CD14-positive monocyte (primary cell): ENCODE measurements around the gene PCARE. TPM values are rescaled to one million over a fixed set of nuclear protein-coding genes. Genes with fewer than 3 reads are reported as not detected.

Experiments used
- DNase-seq, 3 donors: peaks; one replicate each; pipeline ENCODE4 v3.0.0-alpha.2; 2011 to 2022
- H2AFZ ChIP-seq: 2 replicates; pipeline ENCODE4 v1.6.0; 2012; ENCODE audit warnings: mild to moderate bottlenecking, low read depth, low read length, inconsistent platforms; ENCODE audit not compliant: insufficient read depth, poor library complexity, severe bottlenecking
- H3K27ac ChIP-seq, 2 donors: 1 replicate in 1 of 2; 2 replicates in 1 of 2; pipeline ENCODE4 v1.5.1; 2012 to 2013; ENCODE audit warnings: low read length in 2 of 2, control low read depth in 1 of 2, inconsistent platforms in 1 of 2, low read depth in 1 of 2, mild to moderate bottlenecking in 1 of 2
- H3K27me3 ChIP-seq, 2 donors: one replicate each; pipeline versions ENCODE4 v1.6.0 to v1.6.1; 2011 to 2013; ENCODE audit warnings: low read length in 2 of 2; ENCODE audit not compliant: control insufficient read depth in 2 of 2, insufficient read depth in 2 of 2
- H3K36me3 ChIP-seq, 2 donors: replicated peaks in 1 of 2; 1 replicate in 1 of 2; 2 replicates in 1 of 2; pipeline versions ENCODE4 v1.5.1 to v1.6.1; 2012 to 2013; ENCODE audit warnings: low read length in 2 of 2, control low read depth in 1 of 2, inconsistent platforms in 1 of 2, mild to moderate bottlenecking in 1 of 2; ENCODE audit not compliant: insufficient read depth in 2 of 2, control insufficient read depth in 1 of 2
- H3K4me1 ChIP-seq, 2 donors: 1 replicate in 1 of 2; 2 replicates in 1 of 2; pipeline versions ENCODE4 v1.5.1 to v1.6.1; 2012 to 2013; ENCODE audit warnings: low read length in 2 of 2, control low read depth in 1 of 2, inconsistent platforms in 1 of 2, mild to moderate bottlenecking in 1 of 2, moderate library complexity in 1 of 2; ENCODE audit not compliant: insufficient read depth in 2 of 2, control insufficient read depth in 1 of 2
- H3K4me2 ChIP-seq: replicated peaks from 2 replicates; pipeline ENCODE3; 2012; ENCODE audit warnings: low read length, moderate library complexity, mild to moderate bottlenecking; ENCODE audit not compliant: poor library complexity, severe bottlenecking; ENCODE audit errors: extremely low read depth
- H3K4me3 ChIP-seq, 3 experiments: fragments of 200-600 bp in 1 of 3; sonication (generic) in 1 of 3; replicated peaks in 1 of 3; 1 replicate in 2 of 3; 2 replicates in 1 of 3; pipeline ENCODE4 v1.5.1; 2011 to 2013; ENCODE audit warnings: low read length in 3 of 3, mild to moderate bottlenecking in 3 of 3, control low read depth in 2 of 3, low read depth in 2 of 3, inconsistent platforms in 1 of 3, moderate library complexity in 1 of 3
- H3K79me2 ChIP-seq: 2 replicates; pipeline ENCODE4 v1.6.0; 2012; ENCODE audit warnings: mild to moderate bottlenecking, control low read depth, inconsistent platforms, low read length, moderate library complexity; ENCODE audit not compliant: insufficient read depth
- H3K9ac ChIP-seq: 2 replicates; pipeline ENCODE4 v1.6.0; 2017; ENCODE audit warnings: low read length, mild to moderate bottlenecking; ENCODE audit not compliant: insufficient read depth, poor library complexity, severe bottlenecking
- H3K9me3 ChIP-seq, 2 donors: replicated peaks in 1 of 2; 1 replicate in 1 of 2; 2 replicates in 1 of 2; pipeline versions ENCODE4 v1.5.1 to v1.6.1; 2012 to 2013; ENCODE audit warnings: low read length in 2 of 2, control low read depth in 1 of 2; ENCODE audit not compliant: control insufficient read depth in 1 of 2, insufficient read depth in 1 of 2
- H4K20me1 ChIP-seq: 2 replicates; pipeline ENCODE4 v1.6.0; 2012; ENCODE audit warnings: mild to moderate bottlenecking, low read length, control low read depth, moderate library complexity; ENCODE audit not compliant: insufficient read depth
- H3K27ac Mint-ChIP-seq, 7 donors: one replicate each; pipeline ENCODE4 v1.8.0; 2020; ENCODE audit warnings: mild to moderate bottlenecking in 7 of 7, mixed read lengths in 7 of 7, moderate library complexity in 6 of 7, inconsistent platforms in 2 of 7
- H3K27me3 Mint-ChIP-seq, 3 donors: one replicate each; pipeline ENCODE4 v1.8.0; 2021 to 2022; ENCODE audit warnings: low read depth in 3 of 3, mild to moderate bottlenecking in 3 of 3, mixed read lengths in 3 of 3, moderate library complexity in 3 of 3, inconsistent platforms in 1 of 3
- H3K36me3 Mint-ChIP-seq, 2 donors: one replicate each; pipeline ENCODE4 v1.8.0; 2020; ENCODE audit warnings: mixed read lengths in 2 of 2, inconsistent platforms in 1 of 2, mild to moderate bottlenecking in 1 of 2
- H3K4me1 Mint-ChIP-seq: one replicate; pipeline ENCODE4 v1.8.0; 2020; ENCODE audit warnings: mild to moderate bottlenecking, mixed read lengths
- H3K4me3 Mint-ChIP-seq, 2 donors: one replicate each; pipeline ENCODE4 v1.8.0; 2020; ENCODE audit warnings: mild to moderate bottlenecking in 2 of 2, mixed read lengths in 2 of 2, moderate library complexity in 1 of 2
- H3K9me3 Mint-ChIP-seq, 7 donors: one replicate each; pipeline ENCODE4 v1.8.0; 2020 to 2022; ENCODE audit warnings: mixed read lengths in 7 of 7, mild to moderate bottlenecking in 6 of 7, moderate library complexity in 6 of 7, inconsistent platforms in 2 of 7
- WGBS: methylation state at CpG from one replicate; pipeline ENCODE4 v1.1.5; 2013; ENCODE audit warnings: missing lambda C conversion rate; ENCODE audit not compliant: insufficient coverage; 5-methylcytosine and 5-hydroxymethylcytosine counted together
- intact Hi-C, 2 donors: fragments of 100-400 bp; cut with micrococcal nuclease; formaldehyde crosslinking; loops; one replicate each; pipeline versions ENCODE4 v1.15.0 to v1.15.1; 2023
- polyA plus RNA-seq, 3 donors: library from polyadenylated mRNA; depleted of rRNA in 1 of 3; unstranded in 2 of 3; stranded (reverse) in 1 of 3; fragments of 300-500 nt in 2 of 3; fragments of >200 nt in 1 of 3; fragmentation: Illumina TruSeq in 2 of 3; gene quantifications; 1 replicate in 2 of 3; 2 replicates in 1 of 3; pipeline ENCODE4 v1.2.3, GENCODE V29; 2012 to 2021
- TF ChIP-seq, protein P1 (sequence below): fragments of 200-600 bp; IDR thresholded peaks from one replicate; pipeline ENCODE4 v1.8.0; 2022; ENCODE audit warnings: antibody characterized with exemption, mild to moderate bottlenecking

The PCARE gene
- polyA plus RNA-seq, 3 donors = not detected

DNA sequence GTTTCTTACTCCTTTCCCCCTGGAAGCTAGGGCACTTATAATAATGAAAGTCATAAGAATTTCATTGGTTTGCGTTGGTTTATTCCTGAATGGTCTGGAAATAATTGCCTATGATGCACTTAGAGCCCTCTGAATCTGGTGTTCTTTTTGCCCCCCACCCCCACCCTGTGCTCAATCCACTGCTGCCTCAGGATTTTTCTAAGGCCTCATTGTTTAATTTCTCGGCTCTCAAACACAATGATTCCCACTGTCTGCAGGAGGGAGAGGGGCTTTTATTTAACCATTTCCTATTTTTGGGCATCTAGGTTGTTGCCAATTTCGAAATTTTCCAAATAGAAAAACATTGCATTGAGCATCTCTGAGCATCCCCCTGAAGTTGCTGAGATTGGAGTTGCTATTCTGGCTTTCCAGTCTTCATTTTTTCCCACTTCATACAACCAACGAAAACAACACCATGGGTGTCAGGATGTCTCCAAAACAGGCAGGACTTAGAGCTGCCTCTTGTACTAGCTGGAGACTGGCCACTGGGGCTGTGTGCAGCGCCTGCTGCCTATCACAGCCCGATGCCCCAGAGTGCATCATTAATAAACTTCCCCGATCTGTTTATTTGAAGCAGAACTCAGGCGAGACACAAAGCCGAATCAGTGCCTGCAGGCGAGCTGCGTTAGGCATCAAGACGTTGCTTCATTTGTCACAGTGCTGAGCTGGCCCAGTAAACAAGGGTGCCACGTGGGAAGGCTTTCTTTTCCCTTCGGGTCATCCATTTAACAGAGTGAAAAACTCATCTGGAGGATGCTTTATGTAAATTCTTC, 1.8 kb upstream of the PCARE start:
- Mint-ChIP-seq H3K27me3 (peaks cover 0 to 2% (median 1%) of the 10 kb centered on the region in 3 donors), H3K27ac (no peak overlapping the region), H3K9me3 (peaks cover 11 to 19% (median 15%) of the 10 kb centered on the region in 7 donors), H3K4me3 (no peak overlapping the region), H3K36me3 (no peaks in the 10 kb centered on the region), H3K4me1 (peaks cover 8% of the 10 kb centered on the region)
- Histone ChIP-seq H4K20me1 (no peaks in the 10 kb centered on the region), H3K9me3 (peaks cover 12 to 14% of the 10 kb centered on the region in 2 donors), H3K4me2 (no peak overlapping the region), H3K4me1 (peaks cover 7 to 9% of the 10 kb centered on the region in 2 donors), H3K27me3 (no peaks in the 10 kb centered on the region), H2AFZ (no peak overlapping the region), H3K27ac (no peak overlapping the region), H3K36me3 (no peaks in the 10 kb centered on the region), H3K9ac (no peak overlapping the region), H3K4me3 (no peak overlapping the region), H3K79me2 (no peaks in the 10 kb centered on the region)
- WGBS = 97% methylated on average over 9 of the region's 14 CpGs
- intact Hi-C loops = no loop called here
- DNase-seq = no peak
- TF ChIP-seq, protein P1, sequence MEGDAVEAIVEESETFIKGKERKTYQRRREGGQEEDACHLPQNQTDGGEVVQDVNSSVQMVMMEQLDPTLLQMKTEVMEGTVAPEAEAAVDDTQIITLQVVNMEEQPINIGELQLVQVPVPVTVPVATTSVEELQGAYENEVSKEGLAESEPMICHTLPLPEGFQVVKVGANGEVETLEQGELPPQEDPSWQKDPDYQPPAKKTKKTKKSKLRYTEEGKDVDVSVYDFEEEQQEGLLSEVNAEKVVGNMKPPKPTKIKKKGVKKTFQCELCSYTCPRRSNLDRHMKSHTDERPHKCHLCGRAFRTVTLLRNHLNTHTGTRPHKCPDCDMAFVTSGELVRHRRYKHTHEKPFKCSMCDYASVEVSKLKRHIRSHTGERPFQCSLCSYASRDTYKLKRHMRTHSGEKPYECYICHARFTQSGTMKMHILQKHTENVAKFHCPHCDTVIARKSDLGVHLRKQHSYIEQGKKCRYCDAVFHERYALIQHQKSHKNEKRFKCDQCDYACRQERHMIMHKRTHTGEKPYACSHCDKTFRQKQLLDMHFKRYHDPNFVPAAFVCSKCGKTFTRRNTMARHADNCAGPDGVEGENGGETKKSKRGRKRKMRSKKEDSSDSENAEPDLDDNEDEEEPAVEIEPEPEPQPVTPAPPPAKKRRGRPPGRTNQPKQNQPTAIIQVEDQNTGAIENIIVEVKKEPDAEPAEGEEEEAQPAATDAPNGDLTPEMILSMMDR = no peak

- DNase-seq = no peak
- Mint-ChIP-seq H3K36me3 (no peaks in the 10 kb centered on the region), H3K4me1 (peaks cover 3% of the 10 kb centered on the region), H3K4me3 (no peak overlapping the region), H3K27me3 (peaks cover 0 to 2% (median 1%) of the 10 kb centered on the region in 3 donors), H3K27ac (peak overlapping the region in 2 of 7 donors; percentile 21 to 33), H3K9me3 (peaks cover under 1 to 5% (median 4%) of the 10 kb centered on the region in 7 donors)
- H3K4me1 ChIP-seq = no peaks in the 10 kb centered on the region
- TF ChIP-seq, protein P1 = no peak
- H4K20me1 ChIP-seq = no peaks in the 10 kb centered on the region
- no peaks in the 10 kb centered on the region for H3K79me2 ChIP-seq
- H3K4me2 ChIP-seq = no peak overlapping the region
- intact Hi-C loops = no loop called here
- H3K36me3 ChIP-seq = no peaks in the 10 kb centered on the region
- H3K27me3 ChIP-seq = no peaks in the 10 kb centered on the region
- H3K9me3 ChIP-seq = no peaks in the 10 kb centered on the region
- H2AFZ ChIP-seq = no peak overlapping the region
- no peak overlapping the region for H3K4me3 ChIP-seq
- peak overlapping the region; percentile 8 for H3K9ac ChIP-seq
- no peak overlapping the region for H3K27ac ChIP-seq
- WGBS = 61% methylated on average over 3 of the region's 4 CpGs
Observed at GRCh38 chr2:29073933-29074332, 390 bp downstream of the PCARE start.
